Hematopoietic multipotent progenitor cell treated with erythropoietin and hydrocortisone succinate and interleukin-3 and kit ligand, for 17 days (in vitro differentiated cells): ENCODE results near the gene F2RL3.

Experiments used
- DNase-seq: peaks from one replicate; pipeline ENCODE4 v3.0.0-alpha.2; 2015; ENCODE audit warnings: low spot score

The F2RL3 gene

GRCh38 chr19:16875584-16876555 lies 12.9 kb upstream of the F2RL3 start:
- DNase-seq: no peak

- DNase-seq: no peak
These were observed 11.9 kb upstream of the F2RL3 start for GRCh38 chr19:16876904-16877361.

GRCh38 chr19:16877581-16877980 lies 11.2 kb upstream of the F2RL3 start:
- DNase-seq: no peak

- no peak for DNase-seq
These were observed 10.4 kb upstream of the F2RL3 start for GRCh38 chr19:16878181-16878965.

GRCh38 chr19:16880884-16881554 lies 7.8 kb upstream of the F2RL3 start:
- DNase-seq: no peak

GRCh38 chr19:16882146-16882545 lies 6.7 kb upstream of the F2RL3 start:
- no peak for DNase-seq

- no peak for DNase-seq
These were observed 5.3 kb upstream of the F2RL3 start for GRCh38 chr19:16883522-16883921.

GRCh38 chr19:16885166-16885565 lies 3.6 kb upstream of the F2RL3 start:
- DNase-seq: no peak

- no peak for DNase-seq
These were observed 2.4 kb upstream of the F2RL3 start for GRCh38 chr19:16886305-16886880.

- DNase-seq: no peak
These were observed 1.2 kb upstream of the F2RL3 start for GRCh38 chr19:16887353-16888265.

- no peak for DNase-seq
These were observed 625 bp downstream of the F2RL3 start for GRCh38 chr19:16889366-16889882.

- no peak for DNase-seq
These were observed 1.2 kb downstream of the F2RL3 start for GRCh38 chr19:16889883-16890460.

GRCh38 chr19:16890461-16891184 lies 1.8 kb downstream of the F2RL3 start:
- no peak for DNase-seq

- DNase-seq: no peak
These were observed 3.0 kb downstream of the F2RL3 start for GRCh38 chr19:16891696-16892382.

- DNase-seq: no peak
These were observed 3.6 kb downstream of the F2RL3 start for GRCh38 chr19:16892436-16892835.

GRCh38 chr19:16892868-16893685 lies 4.3 kb downstream of the F2RL3 start:
- no peak for DNase-seq

- no peak for DNase-seq
These were observed 4.8 kb downstream of the F2RL3 start for GRCh38 chr19:16893686-16893989.

GRCh38 chr19:16894080-16894479 lies 5.3 kb downstream of the F2RL3 start:
- DNase-seq: no peak
